Measurements from ENCODE around the gene KCNJ9.

- TF ChIP-seq MAX (IDR thresholded peaks at IDR 0.05) (no peak), CTCF (IDR thresholded peaks at IDR 0.05; ENCODE audit: low read depth, low read length, missing input control) (no peak), SP1 (IDR thresholded peaks at IDR 0.05) (no peak), REST (IDR thresholded peaks at IDR 0.05) (no peak), RAD21 (IDR thresholded peaks at IDR 0.05) (no peak), HNF4A (conservative IDR thresholded peaks at IDR 0.05) (no peak), YY1 (IDR thresholded peaks at IDR 0.05) (no peak)
These were observed 48.6 kb downstream of the KCNJ9 start for GRCh38 chr1:160129966-160130365.

All from liver (tissue), 3 donors.